Heart right ventricle (tissue), 16 donors: Measurements from ENCODE around the gene NDEL1. TPM values are rescaled to one million over a fixed set of nuclear protein-coding genes. Genes with fewer than 3 reads are reported as not detected.
A peak's percentile ranks its signal among the peaks of the same experiment; 100 is the strongest.

ENCODE experiments used
- ATAC-seq, 8 donors: fragments of 200-7000 bp; cut with Tn5 transposase; one replicate each; pipeline ENCODE4 v1.9.1; 2020; ENCODE audit warnings: mild to moderate bottlenecking in 8 of 8, moderate library complexity in 8 of 8, moderate number of reproducible peaks in 1 of 8
- DNase-seq, 2 donors: peaks; one replicate each; pipeline ENCODE4 v3.0.0-alpha.2; 2020
- H3K27ac ChIP-seq, 10 donors: fragments of 200-600 bp; sonication (generic) in 2 of 10; one replicate each; pipeline versions ENCODE4 v1.5.0 to v1.8.0; 2020 to 2022; ENCODE audit warnings: mild to moderate bottlenecking in 3 of 10
- H3K27me3 ChIP-seq, 7 donors: fragments of 200-600 bp; one replicate each; pipeline ENCODE4 v1.8.0; 2021 to 2022; ENCODE audit warnings: mild to moderate bottlenecking in 2 of 7
- H3K36me3 ChIP-seq, 9 donors: fragments of 200-600 bp; sonication (generic) in 1 of 9; one replicate each; pipeline versions ENCODE4 v1.5.0 to v1.8.0; 2020 to 2022; ENCODE audit warnings: mild to moderate bottlenecking in 2 of 9
- H3K4me1 ChIP-seq, 9 donors: fragments of 200-600 bp; sonication (generic) in 1 of 9; one replicate each; pipeline versions ENCODE4 v1.5.0 to v1.8.0; 2020 to 2022; ENCODE audit warnings: mild to moderate bottlenecking in 4 of 9
- H3K4me3 ChIP-seq, 10 donors: fragments of 200-600 bp; sonication (generic) in 2 of 10; one replicate each; pipeline versions ENCODE4 v1.5.0 to v1.8.0; 2020 to 2022; ENCODE audit warnings: mild to moderate bottlenecking in 7 of 10, moderate library complexity in 2 of 10
- H3K9me3 ChIP-seq, 11 donors: fragments of 200-600 bp in 10 of 11; sonication (generic) in 2 of 11; one replicate each; pipeline versions ENCODE4 v1.5.0 to v1.8.0; 2013 to 2022; ENCODE audit warnings: mild to moderate bottlenecking in 2 of 11, control low read depth in 1 of 11, moderate library complexity in 1 of 11
- CTCF ChIP-seq, 9 donors: fragments of 200-600 bp; sonication (generic) in 2 of 9; IDR thresholded peaks; one replicate each; pipeline versions ENCODE4 v1.5.0 to v1.8.0; 2021 to 2022; ENCODE audit warnings: antibody characterized with exemption in 9 of 9, mild to moderate bottlenecking in 5 of 9, moderate library complexity in 1 of 9
- WGBS, 2 donors: extraction: QIAGEN DNeasy Blood & Tissue Kit; methylation state at CpG; one replicate each; pipeline ENCODE4 v1.1.7; 2013; ENCODE audit warnings: inconsistent platforms in 1 of 2; 5-methylcytosine and 5-hydroxymethylcytosine counted together
- intact Hi-C, 10 donors: fragments of 100-400 bp; cut with DNase I; formaldehyde crosslinking; loops; one replicate each; pipeline versions ENCODE4 v1.11.1 to v1.14.2; 2022
- polyA plus RNA-seq, 2 donors: library from polyadenylated mRNA; stranded (reverse); fragments of 200-250 nt; gene quantifications; one replicate each; pipeline ENCODE4 v1.2.3, GENCODE V29; 2013
- total RNA-seq, 10 donors: library from RNA; stranded (reverse); fragmentation: NEBNext Ultra II Directional in 3 of 10; extraction: Animal tissue kit (Norgen Biotek cat#: 25700) in 3 of 10; gene quantifications; one replicate each; pipeline versions ENCODE4 v1.2.1 to v1.2.4, GENCODE V29; 2021 to 2023
- donor health status: Arrhythmogenic right ventricular cardiomyopathy.
- donor health status: ischemic (EF 13 %, LVEDD 7.1; RV severe dilation, severe dysfunction).
- donor health status: healthy with polysubstance abuse.
- donor health status: DM: no; HTN: yes; CAD: no.
- donor health status: DM: no; HTN: no; CAD: no.
- donor health status: ischemic (EF 25% LVEDD 6.9; RV normal size, moderate dysfunction).
- donor health status: ischemic (EF 25% LVEDD 5.7; RV mildly dilated, moderate dysfunction).
- donor health status: healthy.
- donor health status: DM: yes; HTN: yes; CAD: no.
- donor health status: Ischemic cardiomyopathy.
- donor health status: ischemic (EF 35%, LVEDD 5.7; RV mildly dilated, moderate dysfunction).
- donor health status: nonischemic (EF 11% LVEDD 7.7; RV severe dilation, severe dysfunction).
- donor health status: DM: yes; HTN: yes; CAD: no.
- donor health status: PGD.
- donor health status: ischemic (EF 29% LVEDD 5.4; RV normal size, mild dysfunction).
- donor health status: nonischemic (EF 23%, LVEDD 6.1; RV moderate dilation, normal function).

Gene NDEL1
- total and polyA plus RNA-seq, 12 donors, result 21.2 to 37.0 (median 26.9) TPM

- no peak for ATAC-seq
- no peaks in the 10 kb centered on the region for H3K27me3 ChIP-seq
- intact Hi-C loops, result loop anchor here in 1 of 10 donors (10.0 kb wide), 1 partner anchor 60 kb away; the partner anchor contains the start of gene RPL26
These were observed 8.8 kb downstream of the NDEL1 start for GRCh38 chr17:8444494-8444893.

GRCh38 chr17:8445536-8445935 lies 9.9 kb downstream of the NDEL1 start:
- DNase-seq (no peak), ATAC-seq (peak in 1 of 8 donors; percentile 48)
- Histone ChIP-seq H3K4me3 (peak overlapping the region in 1 of 10 donors; percentile 3), H3K27ac (peak overlapping the region in 5 of 10 donors; percentile 29 to 72 (median 32)), H3K4me1 (peaks cover 0 to 80% (median 63%) of the 10 kb centered on the region in 9 donors), H3K27me3 (no peaks in the 10 kb centered on the region), H3K9me3 (no peaks in the 10 kb centered on the region), H3K36me3 (peaks cover 0 to 73% (median 29%) of the 10 kb centered on the region in 9 donors)
- intact Hi-C loops, result loop anchor here in 1 of 10 donors (10.0 kb wide), 1 partner anchor 61 kb away; the partner anchor contains the start of gene RPL26
- TF ChIP-seq CTCF (IDR thresholded peaks at IDR 0.05), result no peak
- WGBS, 2 donors, result 51 to 59% methylated on average over 4 of the region's 4 CpGs

More at GRCh38 chr17:8444494-8444893, 8.8 kb downstream of the NDEL1 start:
- Histone ChIP-seq H3K27ac (peak overlapping the region in 2 of 10 donors; percentile 18 to 32), H3K9me3 (no peaks in the 10 kb centered on the region), H3K4me3 (no peak overlapping the region), H3K4me1 (peaks cover 0 to 88% (median 67%) of the 10 kb centered on the region in 9 donors), H3K36me3 (peaks cover 0 to 72% (median 26%) of the 10 kb centered on the region in 9 donors)
- no peak for DNase-seq
- WGBS, 2 donors, result 67 to 68% methylated on average over 4 of the region's 4 CpGs
- no peak for TF ChIP-seq CTCF (IDR thresholded peaks at IDR 0.05)

GRCh38 chr17:8447799-8448198 lies 12.1 kb downstream of the NDEL1 start:
- Histone ChIP-seq H3K9me3 (no peaks in the 10 kb centered on the region), H3K27me3 (no peaks in the 10 kb centered on the region), H3K4me3 (no peak overlapping the region), H3K4me1 (peaks cover 0 to 58% (median 43%) of the 10 kb centered on the region in 9 donors), H3K27ac (peak overlapping the region in 5 of 10 donors; percentile 1 to 59 (median 8)), H3K36me3 (peaks cover 0 to 96% (median 41%) of the 10 kb centered on the region in 9 donors)
- intact Hi-C loops, result loop anchor here in 1 of 10 donors (10.0 kb wide), 1 partner anchor 63 kb away; the partner anchor contains the start of gene RPL26
- DNase-seq (no peak), ATAC-seq (peak in 6 of 8 donors; percentile 19 to 54 (median 44))
- WGBS, 2 donors, result 51 to 57% methylated on average over 4 of the region's 4 CpGs
- TF ChIP-seq CTCF (IDR thresholded peaks at IDR 0.05), result no peak

GRCh38 chr17:8448310-8448709 lies 12.6 kb downstream of the NDEL1 start:
- DNase-seq, result no peak
- Histone ChIP-seq H3K9me3 (no peaks in the 10 kb centered on the region), H3K27me3 (no peaks in the 10 kb centered on the region), H3K27ac (peak overlapping the region in 5 of 10 donors; percentile 1 to 59 (median 8)), H3K36me3 (peaks cover 0 to 100% (median 41%) of the 10 kb centered on the region in 9 donors), H3K4me3 (no peak overlapping the region), H3K4me1 (peaks cover 0 to 53% (median 38%) of the 10 kb centered on the region in 9 donors)
- no peak for TF ChIP-seq CTCF (IDR thresholded peaks at IDR 0.05)
- ATAC-seq, result no peak
- intact Hi-C loops, result loop anchor here in 1 of 10 donors (10.0 kb wide), 1 partner anchor 64 kb away; the partner anchor contains the start of gene RPL26
- 56 to 66% methylated on average over 3 of the region's 3 CpGs for WGBS, 2 donors
